Vagina (tissue), 2 donors: ENCODE results near the gene GALNT2.

Source experiments
- POLR2A ChIP-seq, 2 donors: fragments of 450-650 bp; IDR thresholded peaks; one replicate each; pipeline ENCODE4 v1.6.1; 2017; ENCODE audit warnings: antibody characterized with exemption in 2 of 2, mild to moderate bottlenecking in 2 of 2, moderate library complexity in 2 of 2
- POLR2AphosphoS5 ChIP-seq, 2 donors: sonication (generic); formaldehyde crosslinking; IDR thresholded peaks; one replicate each; pipeline ENCODE4 v1.9.0; 2017; ENCODE audit warnings: antibody characterized with exemption in 2 of 2, mild to moderate bottlenecking in 2 of 2, low read depth in 1 of 2; ENCODE audit not compliant: insufficient read depth in 1 of 2
- TF ChIP-seq, protein P1 (sequence below), 3 experiments: fragments of 450-650 bp in 2 of 3; fragments of 200-600 bp in 1 of 3; sonication (generic) in 1 of 3; IDR thresholded peaks; one replicate each; pipeline ENCODE4 v1.5.1; 2017 to 2019; ENCODE audit warnings: antibody characterized with exemption in 3 of 3, mild to moderate bottlenecking in 2 of 3, moderate library complexity in 2 of 3

DNA sequence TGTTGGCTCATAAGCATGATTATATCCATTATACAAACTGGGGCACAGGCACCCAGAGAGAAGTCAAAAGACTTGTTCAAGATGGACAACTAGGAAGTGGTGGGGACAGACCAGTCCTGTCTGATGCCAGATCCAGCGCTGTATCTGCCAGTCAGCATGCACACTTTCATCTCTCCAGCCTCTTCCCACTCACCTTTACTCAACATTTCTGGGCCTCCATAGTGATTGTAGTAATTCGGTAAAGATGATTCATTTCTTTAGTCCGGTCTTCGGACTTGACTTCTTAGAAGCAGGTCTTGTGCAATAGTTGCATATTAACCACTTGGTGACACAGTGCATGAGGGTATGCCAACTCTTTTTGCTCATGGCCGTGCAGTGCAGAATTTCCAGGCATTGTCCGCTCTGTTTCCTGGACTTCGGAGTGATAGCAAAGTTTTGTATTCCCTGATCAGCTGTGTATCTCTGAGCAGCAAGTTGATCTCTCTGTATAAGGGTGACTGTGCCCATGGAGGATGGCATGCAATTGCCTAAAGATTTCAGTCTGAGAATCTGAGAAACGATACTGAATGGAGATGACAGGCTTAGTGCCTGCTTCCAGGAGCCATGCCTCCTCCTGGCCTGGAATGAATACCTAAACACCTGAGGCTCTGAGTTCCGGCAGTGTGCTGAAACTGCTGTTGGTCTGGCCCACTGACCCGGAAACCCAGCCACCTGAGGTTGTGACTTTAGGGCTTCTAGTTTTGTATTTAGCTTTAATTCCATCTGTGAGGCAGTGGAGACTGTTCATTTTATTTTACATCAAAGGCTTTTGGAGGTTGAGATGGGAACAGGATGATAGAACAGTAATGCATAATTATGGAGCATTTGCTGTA lies 39.0 kb downstream of the GALNT2 start:
- TF ChIP-seq, protein P1, sequence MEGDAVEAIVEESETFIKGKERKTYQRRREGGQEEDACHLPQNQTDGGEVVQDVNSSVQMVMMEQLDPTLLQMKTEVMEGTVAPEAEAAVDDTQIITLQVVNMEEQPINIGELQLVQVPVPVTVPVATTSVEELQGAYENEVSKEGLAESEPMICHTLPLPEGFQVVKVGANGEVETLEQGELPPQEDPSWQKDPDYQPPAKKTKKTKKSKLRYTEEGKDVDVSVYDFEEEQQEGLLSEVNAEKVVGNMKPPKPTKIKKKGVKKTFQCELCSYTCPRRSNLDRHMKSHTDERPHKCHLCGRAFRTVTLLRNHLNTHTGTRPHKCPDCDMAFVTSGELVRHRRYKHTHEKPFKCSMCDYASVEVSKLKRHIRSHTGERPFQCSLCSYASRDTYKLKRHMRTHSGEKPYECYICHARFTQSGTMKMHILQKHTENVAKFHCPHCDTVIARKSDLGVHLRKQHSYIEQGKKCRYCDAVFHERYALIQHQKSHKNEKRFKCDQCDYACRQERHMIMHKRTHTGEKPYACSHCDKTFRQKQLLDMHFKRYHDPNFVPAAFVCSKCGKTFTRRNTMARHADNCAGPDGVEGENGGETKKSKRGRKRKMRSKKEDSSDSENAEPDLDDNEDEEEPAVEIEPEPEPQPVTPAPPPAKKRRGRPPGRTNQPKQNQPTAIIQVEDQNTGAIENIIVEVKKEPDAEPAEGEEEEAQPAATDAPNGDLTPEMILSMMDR (IDR thresholded peaks at IDR 0.05), result no peak
- TF ChIP-seq POLR2AphosphoS5 (IDR thresholded peaks at IDR 0.05; ENCODE audit: insufficient read depth in 1 of 2, low read depth in 1 of 2), result no peak
- no peak for TF ChIP-seq POLR2A (IDR thresholded peaks at IDR 0.05)
